GM12878 (cell line): ENCODE measurements around the gene AEN. TPM values are rescaled to one million over a fixed set of nuclear protein-coding genes. Genes with fewer than 3 reads are reported as not detected.

ENCODE experiments used
- ATAC-seq: fragments of 200-7000 bp; cut with Tn5 transposase; 3 replicates; pipeline ENCODE4 v1.9.1; 2020; ENCODE audit warnings: mild to moderate bottlenecking, moderate library complexity
- BruUV-seq: library from RNA; stranded (reverse); fragments of 400-500 nt; replicated peaks from 2 replicates; lab custom pipeline; 2021; lab: Mats Ljungman, UMichigan
- CTCF ChIA-PET: fragments of 300-600 bp; sonication (Branson Sonifier 250); formaldehyde crosslinking; extraction: SDS; loops from one replicate; lab custom pipeline; 2021; ENCODE audit warnings: inconsistent platforms; lab: Yijun Ruan, JAX
- POLR2A ChIA-PET: fragments of 350-600 bp; formaldehyde crosslinking; extraction: SDS; loops from one replicate; lab custom pipeline; 2021; ENCODE audit warnings: inconsistent platforms; lab: Charles Lee
- RAD21 ChIA-PET: fragments of 300-600 bp; sonication (Branson Sonifier 250); formaldehyde crosslinking; loops from one replicate; lab custom pipeline; 2023; ENCODE audit warnings: antibody characterized with exemption; ENCODE audit not compliant: unreplicated experiment; lab: Charles Lee
- SMC1A ChIA-PET: fragments of 300-600 bp; sonication (Branson Sonifier 250); formaldehyde crosslinking; loops from one replicate; lab custom pipeline; 2023; ENCODE audit not compliant: unreplicated experiment, uncharacterized antibody; lab: Charles Lee
- DNase-seq: peaks from one replicate; pipeline ENCODE4 v3.0.0-alpha.2; 2011; ENCODE audit warnings: low read depth, low spot score
- FAIRE-seq: peaks from 3 replicates; lab custom pipeline; 2011; peaks lifted over from hg19 to GRCh38; lab: Jason Lieb, UNC
- H2AFZ ChIP-seq: 2 replicates; pipeline ENCODE4 v1.6.0; 2011; ENCODE audit warnings: low read depth, low read length, control low read depth; ENCODE audit not compliant: control insufficient read depth
- H3K27ac ChIP-seq: 2 replicates; pipeline ENCODE4 v1.5.1; 2011; ENCODE audit warnings: control low read depth; ENCODE audit not compliant: control insufficient read depth, insufficient read depth
- H3K27me3 ChIP-seq, 2 experiments: replicated peaks in 1 of 2; 2 replicates each; pipeline versions ENCODE4 v1.6.0 to v1.6.1; 2011; ENCODE audit warnings: low read length in 1 of 2; ENCODE audit not compliant: control insufficient read depth in 2 of 2, insufficient read depth in 2 of 2
- H3K36me3 ChIP-seq, 2 experiments: 2 replicates each; pipeline ENCODE4 v1.5.1; 2011; ENCODE audit warnings: low read length in 1 of 2; ENCODE audit not compliant: control insufficient read depth in 2 of 2, insufficient read depth in 2 of 2
- H3K4me1 ChIP-seq: 2 replicates; pipeline ENCODE4 v1.6.1; 2011; ENCODE audit warnings: mild to moderate bottlenecking, low read length, moderate library complexity, mixed read lengths; ENCODE audit not compliant: control insufficient read depth, insufficient read depth
- H3K4me2 ChIP-seq: 2 replicates; pipeline ENCODE4 v1.6.0; 2011; ENCODE audit warnings: control low read depth; ENCODE audit not compliant: control insufficient read depth, insufficient read depth
- H3K4me3 ChIP-seq: fragments of 200-600 bp; sonication (generic); 2 replicates; pipeline ENCODE4 v1.5.1; 2016
- H3K79me2 ChIP-seq: 2 replicates; pipeline ENCODE4 v1.6.0; 2011; ENCODE audit warnings: low read length; ENCODE audit not compliant: control insufficient read depth, insufficient read depth
- H3K9ac ChIP-seq: 2 replicates; pipeline ENCODE4 v1.8.0; 2011; ENCODE audit warnings: low read length, control low read depth, mixed read lengths; ENCODE audit not compliant: control insufficient read depth, insufficient read depth
- H3K9me3 ChIP-seq: replicated peaks from 3 replicates; pipeline ENCODE4 v1.5.1; 2011; ENCODE audit warnings: mild to moderate bottlenecking, low read length; ENCODE audit not compliant: control insufficient read depth, insufficient read depth
- H4K20me1 ChIP-seq: 2 replicates; pipeline ENCODE4 v1.6.0; 2011; ENCODE audit not compliant: control insufficient read depth, insufficient read depth
- CEBPB ChIP-seq, 2 experiments: fragments of 150-350 bp in 1 of 2; IDR thresholded peaks; 2 replicates each; pipeline ENCODE4 v1.6.1; 2012 to 2014; ENCODE audit warnings: low read depth in 2 of 2, low read length in 2 of 2, borderline replicate concordance in 1 of 2, inconsistent platforms in 1 of 2
- EGR1 ChIP-seq, 2 experiments: IDR thresholded peaks; 1 replicate in 1 of 2; 2 replicates in 1 of 2; pipeline ENCODE4 v1.6.1; 2011 to 2012; ENCODE audit warnings: low read depth in 2 of 2, low read length in 2 of 2, borderline replicate concordance in 1 of 2, mild to moderate bottlenecking in 1 of 2, moderate library complexity in 1 of 2
- FOXM1 ChIP-seq: IDR thresholded peaks from 2 replicates; pipeline ENCODE4 v1.6.1; 2012; ENCODE audit warnings: low read depth, mild to moderate bottlenecking, inconsistent platforms, low read length, moderate library complexity
- IKZF1 ChIP-seq: fragments of 450-650 bp; conservative IDR thresholded peaks from 2 replicates; pipeline ENCODE4 v1.6.1; 2017; ENCODE audit warnings: antibody characterized with exemption, mild to moderate bottlenecking
- MEF2B ChIP-seq: fragments of 450-650 bp; IDR thresholded peaks from 2 replicates; pipeline ENCODE4 v1.6.1; 2018; ENCODE audit warnings: mild to moderate bottlenecking, moderate library complexity; ENCODE audit not compliant: partially characterized antibody, poor library complexity, severe bottlenecking
- MXI1 ChIP-seq: fragments of 150-350 bp; IDR thresholded peaks from 2 replicates; pipeline ENCODE4 v1.6.1; 2011; ENCODE audit warnings: low read depth, mild to moderate bottlenecking, inconsistent platforms, low read length, improper control_type of control experiment
- NFYB ChIP-seq: IDR thresholded peaks from 2 replicates; pipeline ENCODE4 v1.6.1; 2011; ENCODE audit warnings: low read depth, mild to moderate bottlenecking, low read length, improper control_type of control experiment, moderate library complexity; ENCODE audit not compliant: insufficient read depth
- NR2C2 ChIP-seq: IDR thresholded peaks from 2 replicates; pipeline ENCODE4 v1.6.1; 2011; ENCODE audit warnings: borderline replicate concordance, low read depth; ENCODE audit not compliant: control insufficient read depth, insufficient read length
- PAX5 ChIP-seq: IDR thresholded peaks from 2 replicates; pipeline ENCODE4 v1.6.1; 2011; ENCODE audit warnings: low read depth, low read length, borderline replicate concordance
- PML ChIP-seq: IDR thresholded peaks from 2 replicates; pipeline ENCODE4 v1.6.1; 2012; ENCODE audit warnings: low read length, inconsistent platforms
- RAD51 ChIP-seq: fragments of 450-650 bp; IDR thresholded peaks from 2 replicates; pipeline ENCODE4 v1.6.1; 2016; ENCODE audit warnings: moderate library complexity, mild to moderate bottlenecking, inconsistent platforms
- RB1 ChIP-seq: fragments of 450-650 bp; formaldehyde crosslinking; IDR thresholded peaks from 2 replicates; pipeline ENCODE4 v1.6.1; 2017; ENCODE audit warnings: mild to moderate bottlenecking, borderline replicate concordance
- WGBS: methylation state at CpG from one replicate; pipeline ENCODE4 v1.1.6; 2016; ENCODE audit warnings: low lambda C conversion rate; ENCODE audit not compliant: insufficient replicate concordance, insufficient coverage; ENCODE audit errors: missing lambda C conversion rate; 5-methylcytosine and 5-hydroxymethylcytosine counted together
- in situ Hi-C: fragments of 300-500 bp; cut with MboI; formaldehyde crosslinking; loops from 9 replicates; pipeline ENCODE4 v1.14.3; 2018; ENCODE audit warnings: mixed read lengths
- intact Hi-C: fragments of 100-400 bp; cut with micrococcal nuclease; formaldehyde crosslinking; loops from one replicate; pipeline ENCODE4 v1.14.2; 2022; ENCODE audit not compliant: unreplicated experiment
- polyA plus RNA-seq, 11 experiments: library from polyadenylated mRNA; depleted of rRNA in 4 of 11; unstranded in 6 of 11; stranded (reverse) in 5 of 11; fragments of >200 nt; fragmentation: Nextera tagmentation in 4 of 11; fragmentation: Illumina TruSeq in 1 of 11; extraction: Ambion mirVana in 4 of 11; extraction: Trizol in 1 of 11; gene quantifications; 1 replicate in 1 of 11; 2 replicates in 10 of 11; pipeline versions ENCODE4 v1.2.1 to v1.2.3, GENCODE V29; 2011 to 2016; ENCODE audit warnings: inconsistent platforms in 2 of 11, missing spikeins in 2 of 11, low read depth in 1 of 11
- total RNA-seq, 4 experiments: library from RNA; depleted of rRNA in 3 of 4; stranded (reverse); fragments of >200 nt in 3 of 4; fragmentation: Illumina TruSeq in 1 of 4; extraction: Trizol in 1 of 4; gene quantifications; 2 replicates each; pipeline versions ENCODE4 v1.2.1 to v1.2.3, GENCODE V29; 2013 to 2021
- TF ChIP-seq, protein P1 (sequence below): IDR thresholded peaks from 2 replicates; pipeline ENCODE4 v1.6.1; 2012; ENCODE audit warnings: improper control_type of control experiment, low read depth, low read length; ENCODE audit not compliant: insufficient replicate concordance
- TF ChIP-seq, protein P2 (sequence below): fragments of 450-650 bp; IDR thresholded peaks from 2 replicates; pipeline ENCODE4 v1.6.1; 2017; ENCODE audit warnings: mild to moderate bottlenecking, low read depth, inconsistent platforms; ENCODE audit not compliant: poor library complexity, severe bottlenecking

Gene AEN
- total and polyA plus RNA-seq, 10 of the 15 experiments (the other 5 are each of a cell fraction or from before 2014, with no cell fraction given) = 11.7 to 81.2 (median 53.7) TPM

DNA sequence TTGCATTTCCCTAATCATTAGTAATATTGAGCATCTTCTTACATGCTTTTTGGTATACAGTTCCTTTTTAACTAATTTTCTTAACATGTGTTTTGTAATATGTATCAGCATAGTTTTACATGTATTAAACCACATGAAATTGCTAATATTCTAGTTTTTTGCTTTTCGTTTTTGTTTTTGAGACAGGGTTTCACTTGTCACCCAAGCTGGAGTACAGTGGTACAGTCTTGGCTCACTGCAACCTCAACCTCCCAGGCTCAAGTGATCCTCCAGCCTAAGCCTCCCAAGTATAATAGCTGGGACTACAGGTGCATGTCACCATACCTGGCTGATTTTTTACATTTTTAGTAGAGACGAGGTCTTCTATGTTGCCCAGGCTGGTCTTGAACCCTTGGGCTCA lies 13.3 kb downstream of the AEN start (continued):
- TF ChIP-seq, protein P1, sequence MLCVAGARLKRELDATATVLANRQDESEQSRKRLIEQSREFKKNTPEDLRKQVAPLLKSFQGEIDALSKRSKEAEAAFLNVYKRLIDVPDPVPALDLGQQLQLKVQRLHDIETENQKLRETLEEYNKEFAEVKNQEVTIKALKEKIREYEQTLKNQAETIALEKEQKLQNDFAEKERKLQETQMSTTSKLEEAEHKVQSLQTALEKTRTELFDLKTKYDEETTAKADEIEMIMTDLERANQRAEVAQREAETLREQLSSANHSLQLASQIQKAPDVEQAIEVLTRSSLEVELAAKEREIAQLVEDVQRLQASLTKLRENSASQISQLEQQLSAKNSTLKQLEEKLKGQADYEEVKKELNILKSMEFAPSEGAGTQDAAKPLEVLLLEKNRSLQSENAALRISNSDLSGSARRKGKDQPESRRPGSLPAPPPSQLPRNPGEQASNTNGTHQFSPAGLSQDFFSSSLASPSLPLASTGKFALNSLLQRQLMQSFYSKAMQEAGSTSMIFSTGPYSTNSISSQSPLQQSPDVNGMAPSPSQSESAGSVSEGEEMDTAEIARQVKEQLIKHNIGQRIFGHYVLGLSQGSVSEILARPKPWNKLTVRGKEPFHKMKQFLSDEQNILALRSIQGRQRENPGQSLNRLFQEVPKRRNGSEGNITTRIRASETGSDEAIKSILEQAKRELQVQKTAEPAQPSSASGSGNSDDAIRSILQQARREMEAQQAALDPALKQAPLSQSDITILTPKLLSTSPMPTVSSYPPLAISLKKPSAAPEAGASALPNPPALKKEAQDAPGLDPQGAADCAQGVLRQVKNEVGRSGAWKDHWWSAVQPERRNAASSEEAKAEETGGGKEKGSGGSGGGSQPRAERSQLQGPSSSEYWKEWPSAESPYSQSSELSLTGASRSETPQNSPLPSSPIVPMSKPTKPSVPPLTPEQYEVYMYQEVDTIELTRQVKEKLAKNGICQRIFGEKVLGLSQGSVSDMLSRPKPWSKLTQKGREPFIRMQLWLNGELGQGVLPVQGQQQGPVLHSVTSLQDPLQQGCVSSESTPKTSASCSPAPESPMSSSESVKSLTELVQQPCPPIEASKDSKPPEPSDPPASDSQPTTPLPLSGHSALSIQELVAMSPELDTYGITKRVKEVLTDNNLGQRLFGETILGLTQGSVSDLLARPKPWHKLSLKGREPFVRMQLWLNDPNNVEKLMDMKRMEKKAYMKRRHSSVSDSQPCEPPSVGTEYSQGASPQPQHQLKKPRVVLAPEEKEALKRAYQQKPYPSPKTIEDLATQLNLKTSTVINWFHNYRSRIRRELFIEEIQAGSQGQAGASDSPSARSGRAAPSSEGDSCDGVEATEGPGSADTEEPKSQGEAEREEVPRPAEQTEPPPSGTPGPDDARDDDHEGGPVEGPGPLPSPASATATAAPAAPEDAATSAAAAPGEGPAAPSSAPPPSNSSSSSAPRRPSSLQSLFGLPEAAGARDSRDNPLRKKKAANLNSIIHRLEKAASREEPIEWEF = no peak
- no peak for TF ChIP-seq NR2C2

DNA sequence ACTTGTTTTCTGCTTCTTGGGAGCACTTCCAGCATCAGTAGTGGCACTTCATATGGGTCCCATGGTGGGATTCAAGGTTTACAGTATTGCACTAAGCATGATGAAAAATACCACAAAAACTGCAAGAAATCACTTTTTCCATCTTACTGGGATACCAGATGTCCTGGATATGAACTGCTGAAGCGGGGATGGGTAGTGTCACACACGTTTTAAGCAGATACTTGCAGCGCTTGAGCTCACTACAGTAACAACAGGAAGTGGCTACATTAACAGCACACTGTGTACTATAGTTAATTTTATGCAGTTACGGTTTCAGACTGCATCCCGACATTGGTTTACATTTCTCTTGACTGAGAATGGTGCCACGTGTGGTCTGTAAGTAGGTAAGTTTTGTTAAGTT lies 14.2 kb downstream of the AEN start:
- Histone ChIP-seq H3K9me3 (no peaks in the 10 kb centered on the region), H3K36me3 (peaks cover 6 to 11% of the 10 kb centered on the region in 2 experiments; a peak in 3 of 4 replicates), H3K27me3 (no peaks in the 10 kb centered on the region), H3K9ac (no peak overlapping the region; the same call in 1 of the 2 replicates), H3K4me3 (no peak overlapping the region), H3K79me2 (peaks cover 29% of the 10 kb centered on the region), H3K27ac (peak overlapping the region; percentile 79), H4K20me1 (no peaks in the 10 kb centered on the region), H3K4me1 (peaks cover 55% of the 10 kb centered on the region), H2AFZ (no peak overlapping the region), H3K4me2 (peak overlapping the region; percentile 32)
- intact Hi-C loops = no loop called here
- ChIA-PET SMC1A (interaction anchor here (0.9 to 5.6 kb wide), 5 partner anchors 9 to 21 kb away, joined by 3 to 35 read pairs (median 8); no protein-coding TSS in a partner anchor), RAD21 (interaction anchor here (1.2 to 3.4 kb wide), 3 partner anchors 11 to 22 kb away, joined by 3 to 29 read pairs (median 7); no protein-coding TSS in a partner anchor), POLR2A (interaction anchor here (1.9 kb wide), 1 partner anchor 10 kb away, joined by 8 read pairs; no protein-coding TSS in a partner anchor), CTCF (interaction anchor here (0.8 to 2.7 kb wide), 7 partner anchors 11 to 180 kb away, joined by 3 to 30 read pairs (median 6); no protein-coding TSS in a partner anchor)
- FAIRE-seq (peak; percentile 64), ATAC-seq (peak; percentile 31), DNase-seq (no peak)
- WGBS = 0% methylated on average over 6 of the region's 6 CpGs
- no TSS peak for BruUV-seq
- in situ Hi-C loops = no loop called here
- TF ChIP-seq EGR1 (IDR thresholded peaks at IDR 0.05; ENCODE audit: borderline replicate concordance in 1 of 2, low read depth in 2 of 2, low read length in 2 of 2) = no peak
- no peak for TF ChIP-seq FOXM1
- 0 out of 2 replicates have a peak, but pooled peaks have one; percentile 35 for TF ChIP-seq PML
- TF ChIP-seq CEBPB (IDR thresholded peaks at IDR 0.05; ENCODE audit: borderline replicate concordance in 1 of 2, low read depth in 2 of 2, low read length in 2 of 2) = peak in 1 of 2 experiments; percentile 43; a peak in 1 of 4 replicates
- peak; percentile 26 for TF ChIP-seq MEF2B
- no peak for TF ChIP-seq RB1
- peak; percentile 28; the same call in 1 of the 2 replicates for TF ChIP-seq RAD51
- TF ChIP-seq NFYB = no peak
- peak; percentile 29; the same call in 1 of the 2 replicates for TF ChIP-seq MXI1
- peak; percentile 32; the same call in 1 of the 2 replicates for TF ChIP-seq PAX5
- TF ChIP-seq, protein P2, sequence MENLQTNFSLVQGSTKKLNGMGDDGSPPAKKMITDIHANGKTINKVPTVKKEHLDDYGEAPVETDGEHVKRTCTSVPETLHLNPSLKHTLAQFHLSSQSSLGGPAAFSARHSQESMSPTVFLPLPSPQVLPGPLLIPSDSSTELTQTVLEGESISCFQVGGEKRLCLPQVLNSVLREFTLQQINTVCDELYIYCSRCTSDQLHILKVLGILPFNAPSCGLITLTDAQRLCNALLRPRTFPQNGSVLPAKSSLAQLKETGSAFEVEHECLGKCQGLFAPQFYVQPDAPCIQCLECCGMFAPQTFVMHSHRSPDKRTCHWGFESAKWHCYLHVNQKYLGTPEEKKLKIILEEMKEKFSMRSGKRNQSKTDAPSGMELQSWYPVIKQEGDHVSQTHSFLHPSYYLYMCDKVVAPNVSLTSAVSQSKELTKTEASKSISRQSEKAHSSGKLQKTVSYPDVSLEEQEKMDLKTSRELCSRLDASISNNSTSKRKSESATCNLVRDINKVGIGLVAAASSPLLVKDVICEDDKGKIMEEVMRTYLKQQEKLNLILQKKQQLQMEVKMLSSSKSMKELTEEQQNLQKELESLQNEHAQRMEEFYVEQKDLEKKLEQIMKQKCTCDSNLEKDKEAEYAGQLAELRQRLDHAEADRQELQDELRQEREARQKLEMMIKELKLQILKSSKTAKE = peak; percentile 32
- 0 out of 2 replicates have a peak, but pooled peaks have one; percentile 13 for TF ChIP-seq IKZF1
